Spleen (tissue), 11 donors: Measurements from ENCODE around the gene KANK4. TPM values are rescaled to one million over a fixed set of nuclear protein-coding genes. Genes with fewer than 3 reads are reported as not detected.

Source experiments
- DNase-seq: peaks from one replicate; pipeline ENCODE4 v3.0.0-alpha.2; 2020
- H3K27ac ChIP-seq, 8 donors: fragments of 200-600 bp; sonication (generic) in 7 of 8; 1 replicate in 4 of 8; 2 replicates in 4 of 8; pipeline versions ENCODE4 v1.5.0 to v1.8.0; 2016 to 2021; ENCODE audit warnings: inconsistent platforms in 4 of 8, mild to moderate bottlenecking in 4 of 8, moderate library complexity in 1 of 8
- H3K27me3 ChIP-seq, 7 donors: fragments of 200-600 bp; sonication (generic) in 6 of 7; replicated peaks in 1 of 7; 1 replicate in 4 of 7; 2 replicates in 3 of 7; pipeline versions ENCODE4 v1.5.0 to v1.8.0; 2016 to 2021; ENCODE audit warnings: inconsistent platforms in 3 of 7, mild to moderate bottlenecking in 1 of 7
- H3K36me3 ChIP-seq, 6 donors: fragments of 200-600 bp; sonication (generic) in 5 of 6; 1 replicate in 4 of 6; 2 replicates in 2 of 6; pipeline versions ENCODE4 v1.5.0 to v1.8.0; 2016 to 2021; ENCODE audit warnings: inconsistent platforms in 2 of 6
- H3K4me1 ChIP-seq, 6 donors: fragments of 200-600 bp; sonication (generic) in 5 of 6; 1 replicate in 3 of 6; 2 replicates in 3 of 6; pipeline versions ENCODE4 v1.5.0 to v1.8.0; 2016 to 2021; ENCODE audit warnings: inconsistent platforms in 3 of 6
- H3K4me3 ChIP-seq, 8 donors: fragments of 200-600 bp; sonication (generic) in 7 of 8; 1 replicate in 4 of 8; 2 replicates in 4 of 8; pipeline versions ENCODE4 v1.5.0 to v1.8.0; 2016 to 2021; ENCODE audit warnings: inconsistent platforms in 4 of 8, mild to moderate bottlenecking in 4 of 8, moderate library complexity in 2 of 8
- H3K9me3 ChIP-seq, 8 donors: fragments of 200-600 bp; sonication (generic) in 7 of 8; 1 replicate in 4 of 8; 2 replicates in 4 of 8; pipeline versions ENCODE4 v1.5.0 to v1.8.0; 2016 to 2021; ENCODE audit warnings: inconsistent platforms in 4 of 8
- CTCF ChIP-seq, 11 experiments: fragments of 200-600 bp in 7 of 11; fragments of 450-650 bp in 4 of 11; sonication (generic) in 4 of 11; IDR thresholded peaks in 8 of 11; conservative IDR thresholded peaks in 3 of 11; 1 replicate in 7 of 11; 2 replicates in 4 of 11; pipeline versions ENCODE4 v1.4.0 to v1.8.0; 2016 to 2021; ENCODE audit warnings: antibody characterized with exemption in 11 of 11, inconsistent platforms in 4 of 11, mild to moderate bottlenecking in 1 of 11
- POLR2A ChIP-seq, 3 donors: fragments of 450-650 bp; IDR thresholded peaks; one replicate each; pipeline ENCODE4 v1.5.1; 2017; ENCODE audit warnings: antibody characterized with exemption in 3 of 3, mild to moderate bottlenecking in 1 of 3
- POLR2AphosphoS5 ChIP-seq, 3 donors: sonication (generic); formaldehyde crosslinking; IDR thresholded peaks; one replicate each; pipeline ENCODE4 v1.5.1; 2017; ENCODE audit warnings: antibody characterized with exemption in 3 of 3
- WGBS, 5 donors: extraction: QIAGEN DNeasy Blood & Tissue Kit in 3 of 5; methylation state at CpG; one replicate each; pipeline versions ENCODE4 v1.1.5 to v1.1.7; 2013 to 2018; 5-methylcytosine and 5-hydroxymethylcytosine counted together
- intact Hi-C: fragments of 100-400 bp; cut with DNase I; formaldehyde crosslinking; loops from one replicate; pipeline ENCODE4 v1.15.0; 2023; ENCODE audit warnings: low total_unique reads
- polyA plus RNA-seq, 3 donors: library from polyadenylated mRNA; stranded (reverse); fragments of 200-250 nt; gene quantifications; one replicate each; pipeline ENCODE4 v1.2.1, GENCODE V29; 2013
- total RNA-seq, 7 donors: library from RNA; depleted of rRNA in 3 of 7; stranded (reverse); fragments of >200 nt in 3 of 7; fragmentation: NEBNext Ultra II Directional in 4 of 7; extraction: Animal tissue kit (Norgen Biotek cat#: 25700) in 4 of 7; gene quantifications; one replicate each; pipeline versions ENCODE4 v1.1.0 to v1.2.1, GENCODE V29; 2016 to 2021
- donor health status: healthy with polysubstance abuse.
- donor health status: DM: no; HTN: no; CAD: no; lungs with moderate emphysema.
- donor health status: DM: no; HTN: no; CAD: no.
- donor health status: Bipolar disorder and iron deficiency.
- donor health status: healthy.
- donor health status: DM: no; HTN: no; CAD: no.
- donor health status: DM: yes; HTN: yes; CAD: no.

Gene KANK4
- total and polyA plus RNA-seq, 10 donors = 0.11 to 1.3 (median 0.47) TPM

GRCh38 chr1:62362926-62363325, 43.7 kb upstream of the KANK4 start:
- no peaks in the 10 kb centered on the region for H3K4me1 ChIP-seq
- DNase-seq = no peak
- no peaks in the 10 kb centered on the region for H3K27me3 ChIP-seq
- no peak overlapping the region for H3K4me3 ChIP-seq
- H3K36me3 ChIP-seq = no peaks in the 10 kb centered on the region
- TF ChIP-seq CTCF (IDR thresholded peaks at IDR 0.05 in 8 of 11, conservative IDR thresholded peaks at IDR 0.05 in 3 of 11) = no peak
- TF ChIP-seq POLR2AphosphoS5 (IDR thresholded peaks at IDR 0.05) = no peak
- TF ChIP-seq POLR2A (IDR thresholded peaks at IDR 0.05) = no peak
- WGBS, 5 donors = 71 to 90% (median 83%) methylated on average over 3 of the region's 3 CpGs
- peaks cover 0 to 6% (median 0%) of the 10 kb centered on the region in 8 donors for H3K9me3 ChIP-seq
- intact Hi-C loops = no loop called here
- H3K27ac ChIP-seq = no peak overlapping the region

DNA sequence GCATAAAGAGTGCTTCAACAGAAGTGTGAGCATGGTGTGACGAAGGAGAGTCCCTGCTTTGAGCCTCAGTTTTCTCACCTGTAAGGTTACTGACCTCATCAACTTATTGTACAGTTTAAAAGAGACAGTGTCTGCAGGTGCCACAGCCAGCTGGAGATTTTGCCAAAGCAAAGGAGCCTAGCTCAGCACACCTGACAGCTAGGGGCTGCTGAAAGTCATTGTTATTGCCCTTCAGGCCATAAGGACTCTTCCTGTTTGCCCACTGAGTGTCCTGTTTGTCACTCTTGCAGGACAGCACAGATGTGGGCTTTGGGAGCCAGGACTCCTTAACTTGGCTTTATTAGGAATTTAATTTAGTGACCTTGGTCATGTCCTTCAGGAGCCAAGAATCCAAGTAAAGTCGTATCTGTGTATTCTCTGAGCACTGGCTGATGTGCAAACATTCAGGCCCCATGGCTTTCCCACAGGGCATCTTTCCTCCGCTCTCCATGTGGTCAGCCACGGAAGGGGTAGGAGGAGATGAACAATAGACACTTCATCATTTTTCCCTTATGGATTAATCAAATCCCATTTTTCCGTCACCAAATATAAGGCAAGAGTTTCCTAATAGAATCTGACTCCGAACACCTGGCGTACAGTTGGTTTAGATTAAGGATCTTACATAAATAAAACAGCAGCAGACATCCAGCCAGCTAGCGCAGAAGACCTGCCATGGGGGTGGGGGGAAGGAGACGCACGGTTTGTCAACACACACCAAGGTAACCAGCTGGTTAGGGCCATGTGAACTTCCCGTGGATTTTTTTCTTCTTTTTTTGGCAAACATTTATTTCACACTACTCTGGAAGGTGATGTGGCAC, 43.1 kb upstream of the KANK4 start:
- H3K27ac ChIP-seq = no peak overlapping the region
- H3K9me3 ChIP-seq = peaks cover 0 to 5% (median 0%) of the 10 kb centered on the region in 8 donors
- 74 to 83% (median 82%) methylated on average over 11 of the region's 11 CpGs for WGBS, 5 donors
- H3K36me3 ChIP-seq = no peaks in the 10 kb centered on the region
- intact Hi-C loops = no loop called here
- H3K4me3 ChIP-seq = no peak overlapping the region
- no peak for TF ChIP-seq CTCF (IDR thresholded peaks at IDR 0.05 in 8 of 11, conservative IDR thresholded peaks at IDR 0.05 in 3 of 11)
- TF ChIP-seq POLR2AphosphoS5 (IDR thresholded peaks at IDR 0.05) = no peak
- TF ChIP-seq POLR2A (IDR thresholded peaks at IDR 0.05) = no peak
- no peaks in the 10 kb centered on the region for H3K27me3 ChIP-seq
- H3K4me1 ChIP-seq = no peaks in the 10 kb centered on the region
- peak; percentile 33 for DNase-seq

DNA sequence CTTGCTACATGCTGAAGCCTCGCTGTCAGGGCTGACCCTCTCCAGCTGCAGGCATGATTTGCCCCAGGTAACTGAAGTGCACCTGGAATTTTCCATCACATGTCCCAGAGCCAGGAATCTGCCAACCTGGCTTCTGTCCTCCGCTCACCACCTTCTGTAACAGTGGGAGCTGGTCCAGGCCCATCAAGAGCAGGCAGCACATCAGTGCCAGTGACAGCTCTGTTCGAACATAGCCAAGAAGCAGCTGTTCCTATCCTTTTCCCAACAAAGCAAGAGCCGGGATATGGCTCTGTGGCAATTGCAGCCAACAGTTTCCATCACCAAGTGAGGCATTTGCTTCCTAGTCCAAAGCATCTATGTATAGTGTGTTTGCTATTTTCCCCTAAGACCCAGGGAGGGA, 42.2 kb upstream of the KANK4 start:
- Histone ChIP-seq H3K27ac (no peak overlapping the region), H3K4me3 (no peak overlapping the region), H3K4me1 (no peaks in the 10 kb centered on the region), H3K9me3 (no peaks in the 10 kb centered on the region), H3K36me3 (no peaks in the 10 kb centered on the region), H3K27me3 (no peaks in the 10 kb centered on the region)
- intact Hi-C loops = no loop called here
- no peak for TF ChIP-seq POLR2A (IDR thresholded peaks at IDR 0.05)
- TF ChIP-seq CTCF (IDR thresholded peaks at IDR 0.05 in 8 of 11, conservative IDR thresholded peaks at IDR 0.05 in 3 of 11) = no peak
- no peak for TF ChIP-seq POLR2AphosphoS5 (IDR thresholded peaks at IDR 0.05)
- 87 to 97% (median 91%) methylated on average over 4 of the region's 4 CpGs for WGBS, 5 donors
- DNase-seq = peak; percentile 40

GRCh38 chr1:62358665-62359373, 39.6 kb upstream of the KANK4 start:
- H3K27me3 ChIP-seq = no peaks in the 10 kb centered on the region
- no peak overlapping the region for H3K27ac ChIP-seq
- no peak for TF ChIP-seq POLR2A (IDR thresholded peaks at IDR 0.05)
- peak; percentile 25 for DNase-seq
- H3K4me3 ChIP-seq = no peak overlapping the region
- H3K36me3 ChIP-seq = no peaks in the 10 kb centered on the region
- intact Hi-C loops = no loop called here
- no peaks in the 10 kb centered on the region for H3K4me1 ChIP-seq
- no peaks in the 10 kb centered on the region for H3K9me3 ChIP-seq
- 81 to 89% (median 88%) methylated on average over 11 of the region's 11 CpGs for WGBS, 5 donors
